Measurements from ENCODE around the gene MYT1. TPM values are rescaled to one million over a fixed set of nuclear protein-coding genes. Genes with fewer than 3 reads are reported as not detected.

The MYT1 gene
- total and polyA plus RNA-seq, 9 of the 15 experiments (the other 6 are each of a cell fraction or from before 2014, with no cell fraction given), result 0.02 to 0.12 (median 0.06) TPM; not detected in 4

DNA sequence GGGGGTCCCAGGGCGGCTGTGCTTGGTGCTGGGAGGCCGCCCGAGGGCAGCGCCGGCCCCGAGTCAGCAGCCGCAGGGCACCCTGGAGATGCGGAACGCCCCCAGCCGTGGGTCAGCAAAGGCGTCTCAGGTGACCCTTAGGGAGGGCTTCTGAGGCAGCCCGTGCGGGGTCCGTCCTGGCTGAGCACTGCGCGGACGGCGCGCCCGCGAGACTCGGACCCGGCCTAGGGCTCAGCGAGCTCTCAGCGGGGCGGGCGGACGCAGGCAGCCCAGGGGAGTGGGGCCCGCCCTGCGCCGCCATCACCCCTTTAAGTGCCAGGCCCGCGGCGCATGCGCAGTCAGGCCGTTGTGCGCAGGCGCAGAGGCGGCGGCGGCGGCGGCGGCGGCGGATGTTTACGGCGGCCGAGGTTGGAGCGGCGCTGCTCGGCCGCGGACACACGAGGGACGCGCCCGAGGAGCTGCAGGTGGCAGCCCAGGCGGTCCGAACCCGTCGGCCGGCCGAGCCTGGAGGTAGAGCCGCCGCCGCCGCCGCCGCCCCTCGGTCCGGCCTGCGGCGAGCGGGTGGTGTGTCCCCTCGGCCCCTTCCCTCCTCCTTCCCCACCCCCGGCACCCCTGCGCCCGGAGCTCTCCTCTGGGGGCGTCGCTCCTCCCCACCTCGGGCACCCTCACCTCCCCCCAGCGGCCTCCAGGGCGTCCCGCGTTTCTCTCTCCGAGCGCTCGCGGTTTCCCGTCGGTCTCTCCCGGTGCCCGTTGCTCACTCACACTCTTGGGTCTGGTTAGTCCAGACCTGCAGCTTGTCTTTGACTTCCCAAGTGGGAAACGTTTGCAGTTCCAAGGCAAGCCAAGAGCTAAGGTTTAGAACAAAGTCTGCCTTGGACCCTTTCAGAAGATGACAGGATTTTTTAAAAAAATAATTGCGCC is 91.4 kb downstream of the MYT1 start, which contains the start of gene PCMTD2 (continued):
- TF ChIP-seq COPS2 (conservative IDR thresholded peaks at IDR 0.05) (no peak), CHD1 (IDR thresholded peaks at IDR 0.05; ENCODE audit: low read length) (no peak), SREBF2 (CRISPR knock-in tag; IDR thresholded peaks at IDR 0.05) (no peak), FOXK1 (CRISPR knock-in tag; IDR thresholded peaks at IDR 0.05; ENCODE audit: borderline replicate concordance) (no peak), CBX1 (IDR thresholded peaks at IDR 0.05; ENCODE audit: low read depth) (peak; percentile 73; the same call in 1 of the 2 replicates), ZC3H4 (CRISPR knock-in tag; IDR thresholded peaks at IDR 0.05; ENCODE audit: borderline replicate concordance) (peak; percentile 22; the same call in 1 of the 2 replicates), FOXM1 (IDR thresholded peaks at IDR 0.05; ENCODE audit: low read depth) (no peak), FOXM1 (CRISPR knock-in tag; IDR thresholded peaks at IDR 0.05; ENCODE audit: low read depth) (peak; percentile 96; the same call in 1 of the 2 replicates), POLR2G (IDR thresholded peaks at IDR 0.05; ENCODE audit: low read depth, low read length) (peak; percentile 89), HMGN3 (IDR thresholded peaks at IDR 0.05; ENCODE audit: borderline replicate concordance, extremely low read depth, insufficient read length, low read depth, low read length) (peak; percentile 65), MYC (IDR thresholded peaks at IDR 0.05; ENCODE audit: low read depth, low read length) (peak; percentile 53), MYC (CRISPR knock-in tag; IDR thresholded peaks at IDR 0.05; ENCODE audit: borderline replicate concordance, low read depth) (no peak), MTA3 (IDR thresholded peaks at IDR 0.05; ENCODE audit: borderline replicate concordance) (peak; percentile 61; the same call in 1 of the 2 replicates), POLR2A (conservative IDR thresholded peaks at IDR 0.05) (peak; percentile 61), CXXC5 (CRISPR knock-in tag; IDR thresholded peaks at IDR 0.05) (peak; percentile 87), HDAC1 (IDR thresholded peaks at IDR 0.05) (0 out of 4 replicates have a peak, but pooled peaks of 1 of the 2 experiments have one; percentile 12), SIN3B (IDR thresholded peaks at IDR 0.05; ENCODE audit: low read depth) (peak; percentile 61)
- TF ChIP-seq, protein P1, sequence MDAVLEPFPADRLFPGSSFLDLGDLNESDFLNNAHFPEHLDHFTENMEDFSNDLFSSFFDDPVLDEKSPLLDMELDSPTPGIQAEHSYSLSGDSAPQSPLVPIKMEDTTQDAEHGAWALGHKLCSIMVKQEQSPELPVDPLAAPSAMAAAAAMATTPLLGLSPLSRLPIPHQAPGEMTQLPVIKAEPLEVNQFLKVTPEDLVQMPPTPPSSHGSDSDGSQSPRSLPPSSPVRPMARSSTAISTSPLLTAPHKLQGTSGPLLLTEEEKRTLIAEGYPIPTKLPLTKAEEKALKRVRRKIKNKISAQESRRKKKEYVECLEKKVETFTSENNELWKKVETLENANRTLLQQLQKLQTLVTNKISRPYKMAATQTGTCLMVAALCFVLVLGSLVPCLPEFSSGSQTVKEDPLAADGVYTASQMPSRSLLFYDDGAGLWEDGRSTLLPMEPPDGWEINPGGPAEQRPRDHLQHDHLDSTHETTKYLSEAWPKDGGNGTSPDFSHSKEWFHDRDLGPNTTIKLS (IDR thresholded peaks at IDR 0.05; ENCODE audit: borderline replicate concordance, low read depth), result peak; percentile 28; the same call in 1 of the 2 replicates
- TF ChIP-seq, protein P2, sequence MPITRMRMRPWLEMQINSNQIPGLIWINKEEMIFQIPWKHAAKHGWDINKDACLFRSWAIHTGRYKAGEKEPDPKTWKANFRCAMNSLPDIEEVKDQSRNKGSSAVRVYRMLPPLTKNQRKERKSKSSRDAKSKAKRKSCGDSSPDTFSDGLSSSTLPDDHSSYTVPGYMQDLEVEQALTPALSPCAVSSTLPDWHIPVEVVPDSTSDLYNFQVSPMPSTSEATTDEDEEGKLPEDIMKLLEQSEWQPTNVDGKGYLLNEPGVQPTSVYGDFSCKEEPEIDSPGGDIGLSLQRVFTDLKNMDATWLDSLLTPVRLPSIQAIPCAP (CRISPR knock-in tag; IDR thresholded peaks at IDR 0.05; ENCODE audit: borderline replicate concordance), result no peak
- TF ChIP-seq, protein P3, sequence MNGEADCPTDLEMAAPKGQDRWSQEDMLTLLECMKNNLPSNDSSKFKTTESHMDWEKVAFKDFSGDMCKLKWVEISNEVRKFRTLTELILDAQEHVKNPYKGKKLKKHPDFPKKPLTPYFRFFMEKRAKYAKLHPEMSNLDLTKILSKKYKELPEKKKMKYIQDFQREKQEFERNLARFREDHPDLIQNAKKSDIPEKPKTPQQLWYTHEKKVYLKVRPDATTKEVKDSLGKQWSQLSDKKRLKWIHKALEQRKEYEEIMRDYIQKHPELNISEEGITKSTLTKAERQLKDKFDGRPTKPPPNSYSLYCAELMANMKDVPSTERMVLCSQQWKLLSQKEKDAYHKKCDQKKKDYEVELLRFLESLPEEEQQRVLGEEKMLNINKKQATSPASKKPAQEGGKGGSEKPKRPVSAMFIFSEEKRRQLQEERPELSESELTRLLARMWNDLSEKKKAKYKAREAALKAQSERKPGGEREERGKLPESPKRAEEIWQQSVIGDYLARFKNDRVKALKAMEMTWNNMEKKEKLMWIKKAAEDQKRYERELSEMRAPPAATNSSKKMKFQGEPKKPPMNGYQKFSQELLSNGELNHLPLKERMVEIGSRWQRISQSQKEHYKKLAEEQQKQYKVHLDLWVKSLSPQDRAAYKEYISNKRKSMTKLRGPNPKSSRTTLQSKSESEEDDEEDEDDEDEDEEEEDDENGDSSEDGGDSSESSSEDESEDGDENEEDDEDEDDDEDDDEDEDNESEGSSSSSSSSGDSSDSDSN (IDR thresholded peaks at IDR 0.05; ENCODE audit: borderline replicate concordance in 1 of 2, low read depth in 2 of 2, low read length in 2 of 2), result peak in 1 of 2 experiments; percentile 68; a peak in 1 of 4 replicates
